Small intestine (tissue), 7 donors: ENCODE data around the gene PIEZO1. TPM values are rescaled to one million over a fixed set of nuclear protein-coding genes. Genes with fewer than 3 reads are reported as not detected.

ENCODE experiments used
- DNase-seq, 2 donors: peaks; one replicate each; pipeline versions ENCODE4 v3.0.0 to v3.0.0-alpha.2; 2013
- FAIRE-seq: peaks from 2 replicates; lab custom pipeline; 2012; peaks lifted over from hg19 to GRCh38; lab: Jason Lieb, UNC
- H3K27ac ChIP-seq, 3 donors: one replicate each; pipeline ENCODE4 v1.5.1; 2013; ENCODE audit warnings: low read length in 2 of 3, mild to moderate bottlenecking in 2 of 3, control low read depth in 1 of 3, inconsistent platforms in 1 of 3, low read depth in 1 of 3, moderate library complexity in 1 of 3
- H3K27me3 ChIP-seq, 3 donors: one replicate each; pipeline ENCODE4 v1.6.1; 2013; ENCODE audit warnings: low read length in 3 of 3, inconsistent platforms in 1 of 3; ENCODE audit not compliant: control insufficient read depth in 3 of 3, insufficient read depth in 3 of 3
- H3K36me3 ChIP-seq, 3 donors: one replicate each; pipeline ENCODE4 v1.6.1; 2013; ENCODE audit warnings: low read length in 3 of 3, inconsistent platforms in 1 of 3, low read depth in 1 of 3, mild to moderate bottlenecking in 1 of 3, moderate library complexity in 1 of 3; ENCODE audit not compliant: control insufficient read depth in 3 of 3, insufficient read depth in 2 of 3
- H3K4me1 ChIP-seq, 3 donors: one replicate each; pipeline ENCODE4 v1.6.1; 2013; ENCODE audit warnings: low read length in 2 of 3, inconsistent platforms in 1 of 3, low read depth in 1 of 3, mild to moderate bottlenecking in 1 of 3, moderate library complexity in 1 of 3; ENCODE audit not compliant: control insufficient read depth in 3 of 3, insufficient read depth in 2 of 3
- H3K4me3 ChIP-seq, 3 donors: one replicate each; pipeline ENCODE4 v1.5.1; 2013; ENCODE audit warnings: low read length in 3 of 3, control low read depth in 1 of 3, inconsistent platforms in 1 of 3, low read depth in 1 of 3, mild to moderate bottlenecking in 1 of 3, moderate library complexity in 1 of 3
- H3K9me3 ChIP-seq, 2 donors: one replicate each; pipeline ENCODE4 v1.6.1; 2013; ENCODE audit warnings: low read depth in 1 of 2, low read length in 1 of 2; ENCODE audit not compliant: control insufficient read depth in 2 of 2, insufficient read depth in 1 of 2
- WGBS, 3 donors: extraction: QIAGEN DNeasy Blood & Tissue Kit; methylation state at CpG; one replicate each; pipeline ENCODE4 v1.1.7; 2013; 5-methylcytosine and 5-hydroxymethylcytosine counted together
- polyA plus RNA-seq, 4 donors: library from polyadenylated mRNA; stranded (reverse) in 3 of 4; unstranded in 1 of 4; fragments of 200-250 nt in 3 of 4; fragments of 120-200 nt in 1 of 4; gene quantifications; one replicate each; pipeline versions ENCODE4 v1.2.1 to v1.2.3, GENCODE V29; 2013
- donor health status: healthy with polysubstance abuse.
- donor health status: control.
- donor health status: control.
- donor health status: Bipolar disorder and iron deficiency.
- donor health status: healthy.

PIEZO1 gene
- polyA plus RNA-seq, 4 donors, result 22.8 to 95.0 (median 57.7) TPM

DNA sequence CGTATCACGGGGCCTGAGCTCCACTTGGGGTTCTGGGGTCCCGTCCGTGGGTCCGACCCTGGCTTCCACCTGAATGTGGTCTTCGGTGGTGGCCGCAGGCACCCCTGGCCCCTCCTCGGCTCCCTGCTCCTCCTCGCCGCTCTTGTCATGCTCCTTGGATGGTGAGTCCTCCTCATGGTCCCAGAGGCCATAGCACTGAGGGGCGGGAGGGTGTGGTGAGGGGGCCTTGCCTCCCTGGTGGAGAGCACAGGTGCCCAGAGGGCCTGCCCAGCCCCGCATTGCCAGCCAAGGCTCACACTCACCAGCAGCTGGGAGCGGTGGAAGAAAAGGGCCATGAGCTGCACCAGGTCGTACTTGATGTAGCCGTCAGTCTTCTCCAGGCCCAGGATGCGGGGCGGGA lies 63.8 kb downstream of the PIEZO1 start:
- WGBS, 3 donors, result 95 to 97% (median 96%) methylated on average over 15 to 17 of the region's 17 CpGs
- DNase-seq (no peak), FAIRE-seq (no peak)
- H3K36me3 ChIP-seq, result peaks cover 12 to 95% (median 27%) of the 10 kb centered on the region in 3 donors
- no peaks in the 10 kb centered on the region for H3K4me1 ChIP-seq
- no peak overlapping the region for H3K4me3 ChIP-seq
- H3K27ac ChIP-seq, result no peak overlapping the region
- no peaks in the 10 kb centered on the region for H3K27me3 ChIP-seq
- H3K9me3 ChIP-seq, result no peaks in the 10 kb centered on the region

DNA sequence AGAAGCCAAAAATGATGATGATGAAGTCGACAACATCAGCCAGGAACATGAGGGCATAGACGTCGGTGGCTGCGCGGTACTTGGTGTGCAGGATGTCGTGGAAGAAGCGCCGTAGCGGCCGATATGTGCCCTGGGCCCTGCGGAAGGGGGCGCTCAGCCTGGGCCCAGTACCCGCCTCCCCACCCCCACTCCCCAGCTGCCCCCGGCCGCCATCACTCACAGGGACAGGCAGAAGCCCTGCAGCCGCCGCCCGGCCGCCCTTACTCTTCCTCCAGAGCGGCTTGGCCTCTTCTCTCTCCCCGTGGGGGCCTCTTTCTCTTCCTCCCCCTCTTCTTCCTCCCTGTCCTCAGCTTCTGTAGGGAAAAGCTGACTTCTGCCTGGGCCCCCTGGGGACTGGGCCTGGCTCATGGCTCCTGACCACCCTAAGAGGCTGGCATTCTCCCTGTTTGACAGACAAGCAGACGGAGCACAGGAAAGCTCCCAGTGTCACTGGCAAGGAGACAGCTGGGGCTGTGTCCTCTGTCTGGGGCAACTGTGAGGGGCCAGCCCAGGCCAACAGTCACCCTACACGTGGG lies 64.5 kb downstream of the PIEZO1 start:
- no peak for FAIRE-seq
- peaks cover 12 to 95% (median 28%) of the 10 kb centered on the region in 3 donors for H3K36me3 ChIP-seq
- no peak for DNase-seq
- H3K27me3 ChIP-seq, result no peaks in the 10 kb centered on the region
- H3K9me3 ChIP-seq, result no peaks in the 10 kb centered on the region
- no peak overlapping the region for H3K27ac ChIP-seq
- H3K4me1 ChIP-seq, result no peaks in the 10 kb centered on the region
- WGBS, 3 donors, result 92 to 96% (median 92%) methylated on average over 19 to 23 of the region's 23 CpGs
- no peak overlapping the region for H3K4me3 ChIP-seq

GRCh38 chr16:88719933-88720296 lies 65.1 kb downstream of the PIEZO1 start:
- H3K4me3 ChIP-seq, result no peak overlapping the region
- peaks cover 12 to 95% (median 26%) of the 10 kb centered on the region in 3 donors for H3K36me3 ChIP-seq
- no peak for FAIRE-seq
- H3K27ac ChIP-seq, result no peak overlapping the region
- no peaks in the 10 kb centered on the region for H3K27me3 ChIP-seq
- WGBS, 3 donors, result 94 to 98% (median 95%) methylated on average over 16 to 19 of the region's 19 CpGs
- no peak for DNase-seq
- no peaks in the 10 kb centered on the region for H3K4me1 ChIP-seq
- no peaks in the 10 kb centered on the region for H3K9me3 ChIP-seq

DNA sequence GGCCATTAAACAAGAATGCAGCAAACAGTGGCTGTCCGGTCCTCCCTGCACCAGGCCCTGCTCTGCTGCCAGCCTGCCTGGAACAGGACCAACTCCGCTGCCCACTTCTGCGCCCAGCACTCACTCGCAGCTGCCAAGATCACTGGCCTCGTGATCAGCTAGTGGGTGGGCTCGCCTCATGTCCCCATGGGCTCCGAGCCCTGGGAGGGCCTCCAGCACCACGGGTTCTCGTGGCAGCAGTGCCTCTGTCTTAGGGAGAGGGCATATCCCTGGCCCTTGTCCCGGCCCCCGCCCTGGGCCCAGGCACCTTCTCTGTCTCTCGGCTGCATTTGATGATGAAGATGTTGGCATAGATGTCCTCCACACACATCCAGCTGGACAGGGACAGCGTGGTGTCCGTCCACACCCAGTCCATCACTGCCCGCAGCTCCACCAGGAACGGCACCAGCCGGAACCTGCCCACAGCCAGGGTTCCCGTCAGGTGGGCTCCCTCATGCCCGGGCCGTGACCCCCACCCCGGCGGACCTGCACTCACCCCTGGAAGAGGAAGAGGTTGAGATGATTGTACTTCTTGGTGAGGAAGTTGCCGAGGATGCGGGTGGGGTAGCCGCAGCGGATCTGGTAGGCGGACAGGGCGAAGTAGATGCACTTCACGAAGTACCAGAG lies 65.6 kb downstream of the PIEZO1 start:
- Histone ChIP-seq H3K4me3 (no peak overlapping the region), H3K4me1 (no peaks in the 10 kb centered on the region), H3K27me3 (no peaks in the 10 kb centered on the region), H3K36me3 (peaks cover 12 to 95% (median 26%) of the 10 kb centered on the region in 3 donors), H3K9me3 (no peaks in the 10 kb centered on the region), H3K27ac (no peak overlapping the region)
- no peak for FAIRE-seq
- no peak for DNase-seq
- WGBS, 3 donors, result 92 to 94% (median 94%) methylated on average over 28 to 29 of the region's 29 CpGs

GRCh38 chr16:88718178-88718577 lies 66.8 kb downstream of the PIEZO1 start:
- 89 to 91% (median 90%) methylated on average over 11 of the region's 11 CpGs for WGBS, 3 donors
- FAIRE-seq, result no peak

DNA sequence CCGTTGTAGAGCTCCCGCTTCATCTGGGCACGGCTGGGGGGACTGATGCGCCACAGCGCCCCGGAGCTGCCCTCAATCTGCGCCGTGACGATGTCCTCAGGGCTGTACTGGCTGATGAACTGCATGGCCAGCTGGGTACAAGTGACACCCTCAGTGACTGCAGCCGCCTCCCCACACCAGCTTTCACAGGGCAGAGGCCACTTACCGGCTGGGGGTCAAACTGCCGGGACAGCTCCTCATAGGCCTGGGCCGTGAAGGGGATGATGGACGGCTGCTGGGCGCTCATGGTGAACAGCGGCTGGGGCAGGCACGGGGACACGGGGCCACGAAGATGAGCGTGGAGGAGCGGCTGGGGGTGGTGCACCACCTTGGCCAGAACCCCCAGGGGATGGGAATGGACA lies 68.4 kb downstream of the PIEZO1 start:
- H3K9me3 ChIP-seq, result no peaks in the 10 kb centered on the region
- peaks cover 14 to 83% (median 20%) of the 10 kb centered on the region in 3 donors for H3K36me3 ChIP-seq
- H3K4me3 ChIP-seq, result no peak overlapping the region
- WGBS, 3 donors, result 97% methylated on average over 21 of the region's 21 CpGs
- H3K27ac ChIP-seq, result no peak overlapping the region
- FAIRE-seq, result no peak
- H3K4me1 ChIP-seq, result no peaks in the 10 kb centered on the region
- H3K27me3 ChIP-seq, result no peaks in the 10 kb centered on the region
- DNase-seq, result no peak

More at GRCh38 chr16:88718178-88718577, 66.8 kb downstream of the PIEZO1 start:
- Histone ChIP-seq H3K27me3 (no peaks in the 10 kb centered on the region), H3K9me3 (no peaks in the 10 kb centered on the region), H3K36me3 (peaks cover 14 to 97% (median 23%) of the 10 kb centered on the region in 3 donors), H3K4me1 (no peaks in the 10 kb centered on the region), H3K27ac (no peak overlapping the region), H3K4me3 (no peak overlapping the region)
- no peak for DNase-seq

DNA sequence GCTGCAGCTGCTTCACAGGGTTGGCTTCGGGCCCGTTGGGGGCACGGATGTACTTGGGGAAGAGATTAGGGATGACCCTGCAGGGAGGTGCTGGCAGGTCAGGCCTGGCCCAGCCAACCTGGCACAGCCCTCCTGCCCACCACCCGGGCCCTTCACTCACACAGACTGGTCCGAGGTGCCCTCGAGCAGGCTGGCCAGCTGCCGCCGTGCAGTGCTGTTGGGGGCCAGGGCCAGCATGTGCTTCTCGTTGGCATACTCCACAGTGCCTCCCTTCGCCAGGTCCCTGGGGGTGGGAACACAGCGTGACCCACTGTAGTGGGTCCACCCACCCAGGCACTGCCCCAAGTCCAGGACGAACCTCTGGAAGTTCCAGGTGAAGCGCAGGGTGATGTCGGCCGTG lies 68.8 kb downstream of the PIEZO1 start:
- 94 to 95% (median 94%) methylated on average over 14 to 15 of the region's 15 CpGs for WGBS, 3 donors
- Histone ChIP-seq H3K36me3 (peaks cover 14 to 81% (median 16%) of the 10 kb centered on the region in 3 donors), H3K27ac (no peak overlapping the region), H3K27me3 (no peaks in the 10 kb centered on the region), H3K9me3 (no peaks in the 10 kb centered on the region), H3K4me3 (no peak overlapping the region), H3K4me1 (no peaks in the 10 kb centered on the region)
- DNase-seq (no peak), FAIRE-seq (no peak)

GRCh38 chr16:88715312-88716190 lies 69.5 kb downstream of the PIEZO1 start:
- Histone ChIP-seq H3K27me3 (no peaks in the 10 kb centered on the region), H3K36me3 (peaks cover 13 to 75% (median 14%) of the 10 kb centered on the region in 3 donors), H3K4me1 (no peaks in the 10 kb centered on the region), H3K27ac (no peak overlapping the region), H3K9me3 (no peaks in the 10 kb centered on the region), H3K4me3 (no peak overlapping the region)
- 91 to 96% (median 94%) methylated on average over 57 of the region's 57 CpGs for WGBS, 3 donors
- no peak for DNase-seq
- no peak for FAIRE-seq
